ENCODE data around the gene GATAD2A. TPM values are rescaled to one million over a fixed set of nuclear protein-coding genes. Genes with fewer than 3 reads are reported as not detected.
A peak's percentile ranks its signal among the peaks of the same experiment; 100 is the strongest.

The GATAD2A gene
- total and polyA plus RNA-seq, 9 of the 15 experiments (the other 6 are each of a cell fraction or from before 2014, with no cell fraction given) = 2.4 to 226 (median 44.2) TPM

DNA sequence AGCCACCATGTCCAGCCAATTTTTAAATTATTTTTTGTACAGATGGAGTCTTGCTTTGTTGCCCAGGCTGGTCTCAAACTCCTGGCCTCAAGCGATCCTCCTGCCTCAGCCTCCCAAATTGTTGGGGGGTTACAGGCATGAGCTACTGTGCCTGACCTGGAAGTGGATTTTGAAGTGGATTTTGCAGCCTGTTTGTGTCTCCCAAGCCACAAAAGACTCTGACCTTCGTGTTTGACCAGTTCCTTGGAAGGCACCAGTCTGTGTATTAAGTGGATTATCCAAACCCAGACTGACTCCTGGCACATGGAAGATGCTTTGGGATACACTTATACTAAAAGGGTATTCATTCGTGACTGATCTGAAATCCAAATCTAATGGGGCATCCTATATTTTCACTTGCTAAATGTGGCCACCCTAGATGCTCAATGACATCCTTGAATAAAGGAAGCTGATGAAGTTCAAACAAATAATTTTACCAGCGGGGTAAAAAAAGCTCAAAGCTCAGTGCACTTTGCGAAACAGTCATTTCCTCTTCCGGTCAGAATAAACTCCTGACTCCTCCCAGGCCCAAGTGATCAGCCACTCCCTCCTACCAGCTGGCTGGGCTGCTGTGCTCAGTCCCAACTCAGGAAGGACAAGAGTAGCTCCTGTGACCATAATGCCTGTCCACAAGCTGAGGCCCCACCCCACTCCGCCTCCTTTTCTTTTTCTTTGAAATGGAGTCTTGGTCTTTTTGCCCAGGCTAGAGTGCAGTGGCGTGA, 32.6 kb upstream of the GATAD2A start (continued):
- TF ChIP-seq ZBTB40 (IDR thresholded peaks at IDR 0.05) (peak; percentile 90), ZBTB40 (CRISPR knock-in tag; IDR thresholded peaks at IDR 0.05) (no peak), TFAM (CRISPR knock-in tag; conservative IDR thresholded peaks at IDR 0.05) (no peak), E2F3 (CRISPR knock-in tag; IDR thresholded peaks at IDR 0.05) (no peak), NCOR1 (IDR thresholded peaks at IDR 0.05) (no peak), ZNF384 (IDR thresholded peaks at IDR 0.05; ENCODE audit: low read depth, low read length) (peak; percentile 45), PHB (CRISPR knock-in tag; IDR thresholded peaks at IDR 0.05) (no peak), IFI16 (CRISPR knock-in tag; IDR thresholded peaks at IDR 0.05) (no peak), CGGBP1 (CRISPR knock-in tag; IDR thresholded peaks at IDR 0.05) (no peak), ZNF124 (CRISPR knock-in tag; IDR thresholded peaks at IDR 0.05) (no peak)
- TF ChIP-seq, protein P1, sequence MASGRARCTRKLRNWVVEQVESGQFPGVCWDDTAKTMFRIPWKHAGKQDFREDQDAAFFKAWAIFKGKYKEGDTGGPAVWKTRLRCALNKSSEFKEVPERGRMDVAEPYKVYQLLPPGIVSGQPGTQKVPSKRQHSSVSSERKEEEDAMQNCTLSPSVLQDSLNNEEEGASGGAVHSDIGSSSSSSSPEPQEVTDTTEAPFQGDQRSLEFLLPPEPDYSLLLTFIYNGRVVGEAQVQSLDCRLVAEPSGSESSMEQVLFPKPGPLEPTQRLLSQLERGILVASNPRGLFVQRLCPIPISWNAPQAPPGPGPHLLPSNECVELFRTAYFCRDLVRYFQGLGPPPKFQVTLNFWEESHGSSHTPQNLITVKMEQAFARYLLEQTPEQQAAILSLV (tag; IDR thresholded peaks at IDR 0.05) = no peak
- TF ChIP-seq, protein P2, sequence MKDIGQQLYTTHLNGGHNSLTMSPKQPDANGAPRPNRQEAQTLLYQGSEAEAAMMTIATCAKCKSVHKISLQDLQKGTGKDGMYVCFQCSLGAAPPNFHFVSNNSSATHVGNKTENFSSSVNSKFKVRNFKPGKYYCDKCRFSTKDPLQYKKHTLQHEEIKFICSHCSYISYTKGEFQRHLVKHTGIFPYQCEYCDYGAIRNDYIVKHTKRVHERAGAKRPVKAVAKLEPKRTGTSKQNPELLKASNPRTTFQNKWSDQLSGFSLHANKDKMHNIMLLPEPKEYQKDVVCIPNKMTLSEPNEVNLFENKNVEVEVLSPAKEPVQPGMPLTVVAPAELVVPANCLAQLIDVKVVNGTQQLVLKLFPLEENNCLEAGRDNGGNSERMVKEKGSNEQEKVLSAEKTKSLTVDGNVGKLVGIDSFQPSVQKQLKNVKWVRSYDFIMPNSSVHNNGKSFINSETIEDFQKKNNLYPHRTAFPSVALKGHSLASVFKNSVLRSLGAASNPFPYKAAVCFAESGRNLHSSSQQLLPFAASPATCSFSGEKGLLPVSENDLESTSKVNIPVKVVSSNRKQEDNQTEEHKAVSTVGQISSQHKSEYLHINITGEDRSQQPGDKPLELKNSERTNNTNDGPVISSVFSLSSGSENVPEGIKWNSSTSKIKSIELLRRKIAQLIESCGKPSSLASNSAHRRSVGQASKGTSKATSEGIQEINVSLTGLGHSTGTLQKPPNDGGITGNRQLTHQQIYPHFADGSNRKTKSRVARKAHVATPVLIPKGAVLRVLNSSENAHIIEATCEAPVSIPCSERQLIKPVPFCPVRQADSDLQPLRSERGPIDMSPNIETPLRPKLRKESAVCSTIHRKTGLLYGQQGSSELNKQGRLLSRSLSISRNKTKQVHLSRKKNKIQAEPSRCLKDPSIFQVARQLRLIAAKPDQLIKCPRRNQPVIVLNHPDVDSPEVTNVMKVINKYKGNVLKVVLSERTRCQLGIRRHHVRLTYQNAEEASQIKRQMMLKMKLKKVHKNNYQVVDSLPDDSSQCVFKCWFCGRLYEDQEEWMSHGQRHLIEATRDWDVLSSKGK (CRISPR knock-in tag; IDR thresholded peaks at IDR 0.05) = no peak
- TF ChIP-seq, protein P3, sequence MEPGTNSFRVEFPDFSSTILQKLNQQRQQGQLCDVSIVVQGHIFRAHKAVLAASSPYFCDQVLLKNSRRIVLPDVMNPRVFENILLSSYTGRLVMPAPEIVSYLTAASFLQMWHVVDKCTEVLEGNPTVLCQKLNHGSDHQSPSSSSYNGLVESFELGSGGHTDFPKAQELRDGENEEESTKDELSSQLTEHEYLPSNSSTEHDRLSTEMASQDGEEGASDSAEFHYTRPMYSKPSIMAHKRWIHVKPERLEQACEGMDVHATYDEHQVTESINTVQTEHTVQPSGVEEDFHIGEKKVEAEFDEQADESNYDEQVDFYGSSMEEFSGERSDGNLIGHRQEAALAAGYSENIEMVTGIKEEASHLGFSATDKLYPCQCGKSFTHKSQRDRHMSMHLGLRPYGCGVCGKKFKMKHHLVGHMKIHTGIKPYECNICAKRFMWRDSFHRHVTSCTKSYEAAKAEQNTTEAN (CRISPR knock-in tag; IDR thresholded peaks at IDR 0.05) = no peak
